Measurements from ENCODE around the gene GRK1.

GRK1 gene

GRCh38 chr13:113747291-113747833 lies 80.3 kb downstream of the GRK1 start:
- no peak overlapping the region for H3K4me3 ChIP-seq (ENCODE audit: low read length)
- no peak for DNase-seq (ENCODE audit: low read depth)
- no peak for TF ChIP-seq CTCF (conservative IDR thresholded peaks at IDR 0.05; ENCODE audit: low read depth, low read length)

- no peak for TF ChIP-seq CTCF (conservative IDR thresholded peaks at IDR 0.05; ENCODE audit: low read depth, low read length)
- DNase-seq (ENCODE audit: low read depth): no peak
- H3K4me3 ChIP-seq (ENCODE audit: low read length): no peak overlapping the region
These were observed 81.3 kb downstream of the GRK1 start for GRCh38 chr13:113748101-113748861.

- DNase-seq (ENCODE audit: low read depth): no peak
- H3K4me3 ChIP-seq (ENCODE audit: low read length): no peak overlapping the region
- no peak for TF ChIP-seq CTCF (conservative IDR thresholded peaks at IDR 0.05; ENCODE audit: low read depth, low read length)
These were observed 81.9 kb downstream of the GRK1 start for GRCh38 chr13:113748862-113749451.

- no peak for DNase-seq (ENCODE audit: low read depth)
- TF ChIP-seq CTCF (conservative IDR thresholded peaks at IDR 0.05; ENCODE audit: low read depth, low read length): no peak
These were observed 82.5 kb downstream of the GRK1 start for GRCh38 chr13:113749507-113749906.

GRCh38 chr13:113749967-113750366 lies 82.9 kb downstream of the GRK1 start:
- no peak overlapping the region for H3K4me3 ChIP-seq (ENCODE audit: low read length)
- DNase-seq (ENCODE audit: low read depth): no peak
- no peak for TF ChIP-seq CTCF (conservative IDR thresholded peaks at IDR 0.05; ENCODE audit: low read depth, low read length)

More at GRCh38 chr13:113749507-113749906, 82.5 kb downstream of the GRK1 start:
- H3K4me3 ChIP-seq (ENCODE audit: low read length): no peak overlapping the region

GRCh38 chr13:113750554-113751399 lies 83.8 kb downstream of the GRK1 start:
- no peak overlapping the region for H3K4me3 ChIP-seq (ENCODE audit: low read length)
- TF ChIP-seq CTCF (conservative IDR thresholded peaks at IDR 0.05; ENCODE audit: low read depth, low read length): no peak
- DNase-seq (ENCODE audit: low read depth): no peak
